ENCODE measurements around the gene LONP2.

The LONP2 gene

GRCh38 chr16:48405907-48406306 lies 161.8 kb downstream of the LONP2 start:
- DNase-seq: no peak
